HCT116 (cell line): ENCODE measurements around the gene STIM1. TPM values are rescaled to one million over a fixed set of nuclear protein-coding genes. Genes with fewer than 3 reads are reported as not detected.

Source experiments
- ATAC-seq: fragments of 200-7000 bp; cut with Tn5 transposase; 2 replicates; pipeline ENCODE4 v1.9.1; 2020; ENCODE audit warnings: mild to moderate bottlenecking, moderate library complexity
- BruUV-seq: library from RNA; stranded (reverse); fragments of 400-500 nt; replicated peaks from 2 replicates; lab custom pipeline; 2021; lab: Mats Ljungman, UMichigan
- CTCF ChIA-PET: fragments of 300-600 bp; sonication (Branson Sonifier 250); formaldehyde crosslinking; loops from one replicate; lab custom pipeline; 2021; ENCODE audit warnings: antibody characterized with exemption; lab: Charles Lee
- POLR2A ChIA-PET: fragments of 300-600, 350-600 bp; sonication (Branson Sonifier 250); formaldehyde crosslinking; loops from one replicate; lab custom pipeline; 2021; ENCODE audit warnings: antibody characterized with exemption; lab: Charles Lee
- RAD21 ChIA-PET, 2 experiments: fragments of 300-600 bp; sonication (Branson Sonifier 250); formaldehyde crosslinking; loops; one replicate each; lab custom pipeline; 2023; ENCODE audit warnings: low total read pairs in 2 of 2; ENCODE audit not compliant: uncharacterized antibody in 2 of 2, unreplicated experiment in 2 of 2, low non-redundant PET in 1 of 2; lab: Charles Lee
- DNase-seq: peaks from one replicate; pipeline ENCODE4 v3.0.0-alpha.2; 2010; ENCODE audit warnings: low read depth, low spot score
- H2AFZ ChIP-seq: fragments of 200-600 bp; shearing (Covaris generic), sonication (generic); 2 replicates; pipeline ENCODE4 v1.6.1; 2017; ENCODE audit warnings: low read depth, mixed run types, mixed read lengths, antibody characterized with exemption, low read length; ENCODE audit not compliant: poor library complexity, severe bottlenecking
- H3K27ac ChIP-seq: 2 replicates; pipeline ENCODE4 v1.5.1; 2012; ENCODE audit warnings: low read depth, low read length
- H3K27me3 ChIP-seq: fragments of 200-600 bp; sonication (generic); 2 replicates; pipeline ENCODE4 v1.6.1; 2016; ENCODE audit warnings: mixed run types, low read length, mixed read lengths; ENCODE audit not compliant: insufficient read depth
- H3K36me3 ChIP-seq, 2 experiments: fragments of 200-500 bp in 1 of 2; fragments of 200-600 bp in 1 of 2; sonication (Bioruptor generic) in 1 of 2; sonication (generic) in 1 of 2; 2 replicates each; pipeline versions ENCODE4 v1.5.1 to v1.6.1; 2014 to 2016; ENCODE audit warnings: low read length in 2 of 2, inconsistent platforms in 1 of 2, mixed read lengths in 1 of 2, mixed run types in 1 of 2; ENCODE audit not compliant: insufficient read depth in 2 of 2, control insufficient read depth in 1 of 2
- H3K4me1 ChIP-seq, 2 experiments: fragments of 200-600 bp in 1 of 2; sonication (generic) in 1 of 2; 2 replicates each; pipeline versions ENCODE4 v1.5.1 to v1.6.1; 2012 to 2017; ENCODE audit warnings: low read length in 2 of 2, inconsistent platforms in 1 of 2, mild to moderate bottlenecking in 1 of 2, mixed read lengths in 1 of 2, mixed run types in 1 of 2, moderate library complexity in 1 of 2; ENCODE audit not compliant: insufficient read depth in 2 of 2, control insufficient read depth in 1 of 2
- H3K4me2 ChIP-seq: fragments of 200-600 bp; sonication (generic); 2 replicates; pipeline ENCODE4 v1.6.1; 2017; ENCODE audit warnings: mixed run types, low read length, mixed read lengths
- H3K4me3 ChIP-seq, 2 experiments: fragments of 200-600 bp in 1 of 2; sonication (generic) in 1 of 2; replicated peaks in 1 of 2; 2 replicates each; pipeline ENCODE4 v1.5.1; 2011 to 2016; ENCODE audit warnings: low read length in 2 of 2, control low read depth in 1 of 2, low read depth in 1 of 2, mild to moderate bottlenecking in 1 of 2, mixed read lengths in 1 of 2, mixed run types in 1 of 2
- H3K79me2 ChIP-seq: fragments of 200-600 bp; sonication (generic); 2 replicates; pipeline ENCODE4 v1.6.1; 2017; ENCODE audit warnings: mild to moderate bottlenecking, mixed run types, low read length, moderate library complexity, mixed read lengths; ENCODE audit not compliant: insufficient read depth
- H3K9ac ChIP-seq: fragments of 200-600 bp; sonication (generic); 2 replicates; pipeline ENCODE4 v1.6.1; 2016; ENCODE audit warnings: low read length, mixed read lengths
- H3K9me2 ChIP-seq: fragments of 200-600 bp; sonication (generic), shearing (Covaris generic); 2 replicates; pipeline ENCODE4 v1.6.1; 2017; ENCODE audit warnings: mixed run types, mild to moderate bottlenecking, moderate library complexity; ENCODE audit not compliant: insufficient read depth
- H3K9me3 ChIP-seq, 2 experiments: fragments of 200-500 bp in 1 of 2; fragments of 200-600 bp in 1 of 2; sonication (Bioruptor generic) in 1 of 2; sonication (generic) in 1 of 2; 2 replicates each; pipeline ENCODE4 v1.6.1; 2014 to 2017; ENCODE audit warnings: low read length in 2 of 2, mixed read lengths in 2 of 2, inconsistent platforms in 1 of 2, low read depth in 1 of 2, mild to moderate bottlenecking in 1 of 2, mixed run types in 1 of 2, moderate library complexity in 1 of 2; ENCODE audit not compliant: control insufficient read depth in 1 of 2, insufficient read depth in 1 of 2
- H4K20me1 ChIP-seq: fragments of 200-600 bp; sonication (generic), shearing (Covaris generic); 2 replicates; pipeline ENCODE4 v1.6.1; 2017; ENCODE audit warnings: mixed run types, mild to moderate bottlenecking, moderate library complexity; ENCODE audit not compliant: insufficient read depth
- EZH2 ChIP-seq: fragments of 200-600 bp; sonication (generic); IDR thresholded peaks from 2 replicates; pipeline ENCODE4 v1.6.1; 2017; ENCODE audit warnings: antibody characterized with exemption, mixed run types
- POLR2AphosphoS5 ChIP-seq: IDR thresholded peaks from 2 replicates; pipeline ENCODE4 v1.6.1; 2011; ENCODE audit warnings: mild to moderate bottlenecking, low read depth, low read length, moderate library complexity
- RAD21 ChIP-seq: IDR thresholded peaks from 2 replicates; pipeline ENCODE4 v1.6.1; 2012; ENCODE audit warnings: low read depth, mild to moderate bottlenecking
- SRF ChIP-seq: IDR thresholded peaks from 2 replicates; pipeline ENCODE4 v1.6.1; 2012; ENCODE audit warnings: low read depth
- YY1 ChIP-seq: IDR thresholded peaks from 2 replicates; pipeline ENCODE4 v1.6.1; 2011; ENCODE audit warnings: low read length, low read depth, moderate library complexity, mild to moderate bottlenecking; ENCODE audit not compliant: insufficient replicate concordance; ENCODE audit errors: extremely low read depth
- ZNF274 ChIP-seq: fragments of 200-500 bp; sonication (Bioruptor generic); IDR thresholded peaks from 2 replicates; pipeline ENCODE4 v1.6.1; 2014; ENCODE audit warnings: mild to moderate bottlenecking, low read depth, low read length, inconsistent platforms
- intact Hi-C: fragments of 100-400 bp; cut with micrococcal nuclease; formaldehyde crosslinking; loops from 2 replicates; pipeline ENCODE4 v1.10.0; 2022
- total RNA-seq: library from RNA; stranded (reverse); gene quantifications from one replicate; pipeline ENCODE4 v1.2.1, GENCODE V29; 2021; ENCODE audit not compliant: unreplicated experiment
- TF ChIP-seq, protein P1 (sequence below), 3 experiments: fragments of 200-600 bp in 1 of 3; sonication (generic) in 1 of 3; IDR thresholded peaks in 2 of 3; conservative IDR thresholded peaks in 1 of 3; 2 replicates each; pipeline ENCODE4 v1.5.1; 2012 to 2017; ENCODE audit warnings: low read depth in 2 of 3, low read length in 2 of 3, antibody characterized with exemption in 1 of 3, borderline replicate concordance in 1 of 3, control low read depth in 1 of 3, mild to moderate bottlenecking in 1 of 3, mixed read lengths in 1 of 3, mixed run types in 1 of 3, moderate library complexity in 1 of 3; ENCODE audit not compliant: insufficient read depth in 1 of 3

STIM1 gene
- total RNA-seq, 1 experiment from 2014 or later = 22.3 TPM

- TSS peak; percentile 45 for BruUV-seq
- no peaks in the 10 kb centered on the region for H3K36me3 ChIP-seq
- H3K9me3 ChIP-seq = no peaks in the 10 kb centered on the region
- CTCF ChIA-PET = interaction anchor here (1.2 to 3.0 kb wide), 2 partner anchors 8 to 16 kb away, joined by 3 to 54 read pairs; partner anchors contain the start of gene RHOG
- no peaks in the 10 kb centered on the region for H3K9me2 ChIP-seq
- no peaks in the 10 kb centered on the region for H3K27me3 ChIP-seq
- peaks cover 14 to 40% of the 10 kb centered on the region in 2 experiments for H3K4me1 ChIP-seq
- intact Hi-C loops = no loop called here
- DNase-seq = no peak
- H3K79me2 ChIP-seq = peaks cover 3% of the 10 kb centered on the region; the same call in 1 of the 2 replicates
- H3K27ac ChIP-seq = no peak overlapping the region
- H4K20me1 ChIP-seq = no peaks in the 10 kb centered on the region
- peak overlapping the region; percentile 80 for H3K4me2 ChIP-seq
- peak overlapping the region in 1 of 2 experiments; percentile 78; a peak in 2 of 4 replicates for H3K4me3 ChIP-seq
- TF ChIP-seq YY1 (no peak), SRF (no peak), POLR2AphosphoS5 (no peak), RAD21 (no peak), EZH2 (no peak), ZNF274 (no peak)
- TF ChIP-seq, protein P1, sequence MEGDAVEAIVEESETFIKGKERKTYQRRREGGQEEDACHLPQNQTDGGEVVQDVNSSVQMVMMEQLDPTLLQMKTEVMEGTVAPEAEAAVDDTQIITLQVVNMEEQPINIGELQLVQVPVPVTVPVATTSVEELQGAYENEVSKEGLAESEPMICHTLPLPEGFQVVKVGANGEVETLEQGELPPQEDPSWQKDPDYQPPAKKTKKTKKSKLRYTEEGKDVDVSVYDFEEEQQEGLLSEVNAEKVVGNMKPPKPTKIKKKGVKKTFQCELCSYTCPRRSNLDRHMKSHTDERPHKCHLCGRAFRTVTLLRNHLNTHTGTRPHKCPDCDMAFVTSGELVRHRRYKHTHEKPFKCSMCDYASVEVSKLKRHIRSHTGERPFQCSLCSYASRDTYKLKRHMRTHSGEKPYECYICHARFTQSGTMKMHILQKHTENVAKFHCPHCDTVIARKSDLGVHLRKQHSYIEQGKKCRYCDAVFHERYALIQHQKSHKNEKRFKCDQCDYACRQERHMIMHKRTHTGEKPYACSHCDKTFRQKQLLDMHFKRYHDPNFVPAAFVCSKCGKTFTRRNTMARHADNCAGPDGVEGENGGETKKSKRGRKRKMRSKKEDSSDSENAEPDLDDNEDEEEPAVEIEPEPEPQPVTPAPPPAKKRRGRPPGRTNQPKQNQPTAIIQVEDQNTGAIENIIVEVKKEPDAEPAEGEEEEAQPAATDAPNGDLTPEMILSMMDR (IDR thresholded peaks at IDR 0.05 in 2 of 3, conservative IDR thresholded peaks at IDR 0.05 in 1 of 3; ENCODE audit: borderline replicate concordance in 1 of 3, insufficient read depth in 1 of 3, low read depth in 2 of 3, low read length in 2 of 3) = no peak
- TF ChIP-seq, all 23 proteins: peak for 0
- ChIA-PET RAD21 (no interaction called here), POLR2A (no interaction called here)
- Histone ChIP-seq H2AFZ (no peak overlapping the region), H3K9ac (no peak overlapping the region)
- ATAC-seq = no peak
Observed at GRCh38 chr11:3856856-3857553, 1.5 kb downstream of the STIM1 start.
